ENCODE measurements around the gene NOS1AP.
"Not testable (repeated sequence)": the region's sequence is repeated elsewhere in the genome, so short reads cannot be mapped to it uniquely, and the experiment has no call there.

NOS1AP gene

GRCh38 chr1:162404550-162405160 lies 335.2 kb downstream of the NOS1AP start:
- DNase-seq (ENCODE audit: low read depth in 2 of 2): no peak

- no peak for DNase-seq (ENCODE audit: low read depth in 2 of 2)
These were observed 336.3 kb downstream of the NOS1AP start for GRCh38 chr1:162405800-162406199.

- no peak for DNase-seq (ENCODE audit: low read depth in 2 of 2)
These were observed 337.3 kb downstream of the NOS1AP start for GRCh38 chr1:162406811-162407210.

GRCh38 chr1:162407539-162407938 lies 338.0 kb downstream of the NOS1AP start:
- DNase-seq (ENCODE audit: low read depth in 2 of 2): no peak

GRCh38 chr1:162412002-162412401 lies 342.5 kb downstream of the NOS1AP start, which contains the start of gene SH2D1B:
Gene SH2D1B, minus strand, starts transcription at chr1:162412136. Its CDS starts 120 bp downstream, at chr1:162412016.
- no peak for DNase-seq (ENCODE audit: low read depth in 2 of 2)

GRCh38 chr1:162416215-162416614 lies 346.7 kb downstream of the NOS1AP start:
- no peak for DNase-seq (ENCODE audit: low read depth in 2 of 2)

- no peak for DNase-seq (ENCODE audit: low read depth in 2 of 2)
These were observed 347.4 kb downstream of the NOS1AP start for GRCh38 chr1:162416909-162417308.

GRCh38 chr1:162417650-162418049 lies 348.2 kb downstream of the NOS1AP start:
- no peak for DNase-seq (ENCODE audit: low read depth in 2 of 2)

- not testable (repeated sequence) for DNase-seq (ENCODE audit: low read depth in 2 of 2)
These were observed 349.1 kb downstream of the NOS1AP start for GRCh38 chr1:162418584-162418983.

GRCh38 chr1:162419450-162419931 lies 350.0 kb downstream of the NOS1AP start:
- not testable (repeated sequence) for DNase-seq (ENCODE audit: low read depth in 2 of 2)
